ENCODE results near the gene F8A2. TPM values are rescaled to one million over a fixed set of nuclear protein-coding genes. Genes with fewer than 3 reads are reported as not detected.

Gene F8A2
- total and polyA plus RNA-seq, 9 of the 15 experiments (the other 6 are each of a cell fraction or from before 2014, with no cell fraction given), result not detected

DNA sequence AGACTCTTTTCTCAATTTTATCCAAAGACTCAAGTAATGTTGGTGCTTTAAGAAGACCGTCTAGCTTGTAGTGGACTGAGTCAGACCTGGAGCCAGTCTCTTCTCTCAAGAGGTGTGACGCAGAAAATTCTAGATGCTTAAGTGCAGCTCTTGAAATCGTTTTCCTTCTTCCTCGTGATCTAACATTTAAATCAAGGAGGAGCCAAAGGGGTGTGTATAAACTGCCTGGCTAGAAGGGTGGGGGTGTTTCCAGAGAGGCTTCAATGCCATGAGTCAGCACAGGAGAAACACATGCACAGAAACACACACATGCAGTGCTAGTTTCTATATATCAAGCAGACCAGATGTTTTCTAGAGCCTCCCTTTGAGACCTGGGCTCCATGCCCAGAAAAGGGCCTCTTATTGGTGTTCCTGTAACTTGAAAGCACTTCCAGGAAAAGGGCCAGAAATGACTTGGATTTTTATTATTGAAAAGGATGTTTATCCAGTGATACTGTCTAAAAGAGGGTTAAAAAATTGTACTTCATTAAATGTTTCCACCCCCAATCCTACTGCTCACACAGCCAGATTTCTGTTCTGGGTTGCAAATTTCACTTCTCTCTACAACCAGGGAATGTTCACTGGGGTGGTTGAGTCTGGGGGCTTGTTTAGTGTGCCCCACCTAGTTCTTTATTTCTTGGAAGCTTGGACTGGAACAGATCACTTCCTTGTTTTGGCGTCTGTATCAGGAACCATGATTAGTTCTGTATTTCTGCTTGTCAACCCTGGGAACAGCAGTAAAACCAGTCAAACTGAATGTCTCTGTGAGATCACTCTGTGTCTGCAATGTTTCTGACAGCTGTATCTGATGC, 47.2 kb upstream of the F8A2 start, which contains the start of gene CLIC2 (continued):
- TF ChIP-seq, protein P1, sequence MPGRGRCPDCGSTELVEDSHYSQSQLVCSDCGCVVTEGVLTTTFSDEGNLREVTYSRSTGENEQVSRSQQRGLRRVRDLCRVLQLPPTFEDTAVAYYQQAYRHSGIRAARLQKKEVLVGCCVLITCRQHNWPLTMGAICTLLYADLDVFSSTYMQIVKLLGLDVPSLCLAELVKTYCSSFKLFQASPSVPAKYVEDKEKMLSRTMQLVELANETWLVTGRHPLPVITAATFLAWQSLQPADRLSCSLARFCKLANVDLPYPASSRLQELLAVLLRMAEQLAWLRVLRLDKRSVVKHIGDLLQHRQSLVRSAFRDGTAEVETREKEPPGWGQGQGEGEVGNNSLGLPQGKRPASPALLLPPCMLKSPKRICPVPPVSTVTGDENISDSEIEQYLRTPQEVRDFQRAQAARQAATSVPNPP (IDR thresholded peaks at IDR 0.05; ENCODE audit: borderline replicate concordance, insufficient read depth, insufficient read length), result no peak
- TF ChIP-seq, protein P2, sequence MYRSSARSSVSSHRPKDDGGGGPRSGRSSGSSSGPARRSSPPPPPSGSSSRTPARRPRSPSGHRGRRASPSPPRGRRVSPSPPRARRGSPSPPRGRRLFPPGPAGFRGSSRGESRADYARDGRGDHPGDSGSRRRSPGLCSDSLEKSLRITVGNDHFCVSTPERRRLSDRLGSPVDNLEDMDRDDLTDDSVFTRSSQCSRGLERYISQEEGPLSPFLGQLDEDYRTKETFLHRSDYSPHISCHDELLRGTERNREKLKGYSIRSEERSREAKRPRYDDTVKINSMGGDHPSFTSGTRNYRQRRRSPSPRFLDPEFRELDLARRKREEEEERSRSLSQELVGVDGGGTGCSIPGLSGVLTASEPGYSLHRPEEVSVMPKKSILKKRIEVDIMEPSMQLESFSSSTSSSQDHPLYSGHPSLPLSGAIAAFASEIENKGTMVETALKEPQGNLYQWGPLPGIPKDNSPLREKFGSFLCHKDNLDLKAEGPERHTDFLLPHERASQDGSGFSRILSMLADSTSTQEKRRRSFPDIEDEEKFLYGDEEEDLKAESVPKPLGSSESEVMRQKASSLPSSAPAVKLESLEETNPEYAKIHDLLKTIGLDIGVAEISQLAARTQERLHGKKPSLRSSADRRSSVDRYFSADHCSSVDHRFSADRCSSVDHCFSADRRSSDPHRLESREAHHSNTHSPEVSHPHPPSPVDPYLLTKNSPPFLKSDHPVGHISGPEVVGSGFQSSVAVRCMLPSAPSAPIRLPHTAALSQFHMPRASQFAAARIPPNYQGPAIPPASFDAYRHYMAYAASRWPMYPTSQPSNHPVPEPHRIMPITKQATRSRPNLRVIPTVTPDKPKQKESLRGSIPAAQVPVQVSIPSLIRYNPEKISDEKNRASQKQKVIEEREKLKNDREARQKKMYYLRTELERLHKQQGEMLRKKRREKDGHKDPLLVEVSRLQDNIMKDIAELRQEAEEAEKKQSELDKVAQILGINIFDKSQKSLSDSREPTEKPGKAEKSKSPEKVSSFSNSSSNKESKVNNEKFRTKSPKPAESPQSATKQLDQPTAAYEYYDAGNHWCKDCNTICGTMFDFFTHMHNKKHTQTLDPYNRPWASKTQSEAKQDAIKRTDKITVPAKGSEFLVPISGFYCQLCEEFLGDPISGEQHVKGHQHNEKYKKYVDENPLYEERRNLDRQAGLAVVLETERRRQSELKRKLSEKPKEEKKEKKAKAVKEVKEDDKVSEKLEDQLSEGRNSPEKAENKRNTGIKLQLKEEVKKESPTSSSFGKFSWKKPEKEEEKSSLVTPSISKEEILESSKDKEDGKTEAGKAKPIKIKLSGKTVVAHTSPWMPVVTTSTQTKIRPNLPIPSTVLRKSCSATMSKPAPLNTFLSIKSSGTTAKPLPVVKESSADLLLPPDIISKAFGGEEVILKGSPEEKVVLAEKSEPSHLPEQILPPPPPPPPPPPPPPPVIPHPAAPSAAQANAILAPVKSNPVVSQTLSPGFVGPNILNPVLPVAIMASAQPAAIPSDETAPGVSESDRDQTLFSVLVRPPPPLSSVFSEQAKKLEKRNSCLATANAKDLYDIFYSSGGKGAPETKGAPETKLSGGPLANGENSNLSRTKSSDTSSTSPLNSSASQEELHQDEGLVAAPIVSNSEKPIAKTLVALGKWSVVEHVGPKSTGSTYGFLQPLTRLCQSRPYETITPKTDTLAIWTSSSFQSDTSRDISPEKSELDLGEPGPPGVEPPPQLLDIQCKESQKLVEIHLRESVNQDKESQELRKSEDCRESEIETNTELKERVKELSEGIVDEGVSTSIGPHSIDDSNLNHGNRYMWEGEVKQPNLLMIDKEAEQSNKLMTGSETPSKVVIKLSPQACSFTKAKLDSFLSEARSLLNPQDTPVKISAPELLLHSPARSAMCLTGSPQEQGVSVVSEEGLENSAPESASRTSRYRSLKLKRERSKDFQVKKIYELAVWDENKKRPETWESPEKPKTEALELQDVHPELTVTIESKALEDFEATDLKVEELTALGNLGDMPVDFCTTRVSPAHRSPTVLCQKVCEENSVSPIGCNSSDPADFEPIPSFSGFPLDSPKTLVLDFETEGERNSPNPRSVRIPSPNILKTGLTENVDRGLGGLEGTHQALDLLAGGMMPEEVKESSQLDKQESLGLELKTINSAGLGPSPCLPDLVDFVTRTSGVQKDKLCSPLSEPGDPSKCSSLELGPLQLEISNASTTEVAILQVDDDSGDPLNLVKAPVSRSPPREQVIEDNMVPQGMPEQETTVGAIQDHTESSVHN (IDR thresholded peaks at IDR 0.05; ENCODE audit: borderline replicate concordance in 1 of 2, low read depth in 1 of 2), result peak; percentile 77 to 100; a peak in 3 of 4 replicates
- TF ChIP-seq ZSCAN29 (IDR thresholded peaks at IDR 0.05), result no peak
- TF ChIP-seq, protein P3, sequence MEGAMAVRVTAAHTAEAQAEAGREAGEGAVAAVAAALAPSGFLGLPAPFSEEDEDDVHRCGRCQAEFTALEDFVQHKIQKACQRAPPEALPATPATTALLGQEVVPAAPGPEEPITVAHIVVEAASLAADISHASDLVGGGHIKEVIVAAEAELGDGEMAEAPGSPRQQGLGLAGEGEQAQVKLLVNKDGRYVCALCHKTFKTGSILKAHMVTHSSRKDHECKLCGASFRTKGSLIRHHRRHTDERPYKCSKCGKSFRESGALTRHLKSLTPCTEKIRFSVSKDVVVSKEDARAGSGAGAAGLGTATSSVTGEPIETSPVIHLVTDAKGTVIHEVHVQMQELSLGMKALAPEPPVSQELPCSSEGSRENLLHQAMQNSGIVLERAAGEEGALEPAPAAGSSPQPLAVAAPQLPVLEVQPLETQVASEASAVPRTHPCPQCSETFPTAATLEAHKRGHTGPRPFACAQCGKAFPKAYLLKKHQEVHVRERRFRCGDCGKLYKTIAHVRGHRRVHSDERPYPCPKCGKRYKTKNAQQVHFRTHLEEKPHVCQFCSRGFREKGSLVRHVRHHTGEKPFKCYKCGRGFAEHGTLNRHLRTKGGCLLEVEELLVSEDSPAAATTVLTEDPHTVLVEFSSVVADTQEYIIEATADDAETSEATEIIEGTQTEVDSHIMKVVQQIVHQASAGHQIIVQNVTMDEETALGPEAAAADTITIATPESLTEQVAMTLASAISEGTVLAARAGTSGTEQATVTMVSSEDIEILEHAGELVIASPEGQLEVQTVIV (CRISPR knock-in tag; IDR thresholded peaks at IDR 0.05; ENCODE audit: borderline replicate concordance), result no peak
- TF ChIP-seq, protein P4, sequence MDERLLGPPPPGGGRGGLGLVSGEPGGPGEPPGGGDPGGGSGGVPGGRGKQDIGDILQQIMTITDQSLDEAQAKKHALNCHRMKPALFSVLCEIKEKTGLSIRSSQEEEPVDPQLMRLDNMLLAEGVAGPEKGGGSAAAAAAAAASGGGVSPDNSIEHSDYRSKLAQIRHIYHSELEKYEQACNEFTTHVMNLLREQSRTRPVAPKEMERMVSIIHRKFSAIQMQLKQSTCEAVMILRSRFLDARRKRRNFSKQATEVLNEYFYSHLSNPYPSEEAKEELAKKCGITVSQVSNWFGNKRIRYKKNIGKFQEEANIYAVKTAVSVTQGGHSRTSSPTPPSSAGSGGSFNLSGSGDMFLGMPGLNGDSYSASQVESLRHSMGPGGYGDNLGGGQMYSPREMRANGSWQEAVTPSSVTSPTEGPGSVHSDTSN (CRISPR knock-in tag; IDR thresholded peaks at IDR 0.05; ENCODE audit: low read depth), result no peak
- TF ChIP-seq, protein P4 (tag; conservative IDR thresholded peaks at IDR 0.05; ENCODE audit: low read depth), result 0 out of 2 replicates have a peak, but pooled peaks have one; percentile 14
- TF ChIP-seq, protein P5, sequence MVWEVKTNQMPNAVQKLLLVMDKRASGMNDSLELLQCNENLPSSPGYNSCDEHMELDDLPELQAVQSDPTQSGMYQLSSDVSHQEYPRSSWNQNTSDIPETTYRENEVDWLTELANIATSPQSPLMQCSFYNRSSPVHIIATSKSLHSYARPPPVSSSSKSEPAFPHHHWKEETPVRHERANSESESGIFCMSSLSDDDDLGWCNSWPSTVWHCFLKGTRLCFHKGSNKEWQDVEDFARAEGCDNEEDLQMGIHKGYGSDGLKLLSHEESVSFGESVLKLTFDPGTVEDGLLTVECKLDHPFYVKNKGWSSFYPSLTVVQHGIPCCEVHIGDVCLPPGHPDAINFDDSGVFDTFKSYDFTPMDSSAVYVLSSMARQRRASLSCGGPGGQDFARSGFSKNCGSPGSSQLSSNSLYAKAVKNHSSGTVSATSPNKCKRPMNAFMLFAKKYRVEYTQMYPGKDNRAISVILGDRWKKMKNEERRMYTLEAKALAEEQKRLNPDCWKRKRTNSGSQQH (CRISPR knock-in tag; IDR thresholded peaks at IDR 0.05), result no peak
- TF ChIP-seq TCF3 (CRISPR knock-in tag; IDR thresholded peaks at IDR 0.05), result peak; percentile 82
- peak; percentile 68 for TF ChIP-seq LEF1 (IDR thresholded peaks at IDR 0.05)
